ENCODE measurements around the gene PPM1B.
"Not testable (repeated sequence)": the region's sequence is repeated elsewhere in the genome, so short reads cannot be mapped to it uniquely, and the experiment has no call there.

DNA sequence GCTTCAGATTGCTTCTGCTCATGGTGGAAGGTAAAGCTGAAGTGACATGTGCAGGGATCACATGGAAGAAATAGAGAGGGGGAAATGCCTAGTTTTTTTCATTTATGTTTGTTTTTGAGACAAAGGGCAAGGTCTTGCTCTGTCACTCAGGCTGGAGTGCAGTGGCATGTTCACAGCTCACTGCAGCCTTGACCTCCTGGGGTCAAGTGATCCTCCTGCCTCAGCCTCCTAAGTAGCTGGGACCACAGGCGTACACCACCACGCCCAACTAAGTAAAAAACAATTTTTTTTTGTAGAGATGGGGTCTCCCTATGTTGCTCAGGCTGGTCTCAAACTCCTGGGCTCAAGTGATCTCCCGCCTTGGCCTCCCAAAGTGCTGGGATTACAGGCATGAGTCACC is 87.0 kb downstream of the PPM1B start:
- TF ChIP-seq, protein P1, sequence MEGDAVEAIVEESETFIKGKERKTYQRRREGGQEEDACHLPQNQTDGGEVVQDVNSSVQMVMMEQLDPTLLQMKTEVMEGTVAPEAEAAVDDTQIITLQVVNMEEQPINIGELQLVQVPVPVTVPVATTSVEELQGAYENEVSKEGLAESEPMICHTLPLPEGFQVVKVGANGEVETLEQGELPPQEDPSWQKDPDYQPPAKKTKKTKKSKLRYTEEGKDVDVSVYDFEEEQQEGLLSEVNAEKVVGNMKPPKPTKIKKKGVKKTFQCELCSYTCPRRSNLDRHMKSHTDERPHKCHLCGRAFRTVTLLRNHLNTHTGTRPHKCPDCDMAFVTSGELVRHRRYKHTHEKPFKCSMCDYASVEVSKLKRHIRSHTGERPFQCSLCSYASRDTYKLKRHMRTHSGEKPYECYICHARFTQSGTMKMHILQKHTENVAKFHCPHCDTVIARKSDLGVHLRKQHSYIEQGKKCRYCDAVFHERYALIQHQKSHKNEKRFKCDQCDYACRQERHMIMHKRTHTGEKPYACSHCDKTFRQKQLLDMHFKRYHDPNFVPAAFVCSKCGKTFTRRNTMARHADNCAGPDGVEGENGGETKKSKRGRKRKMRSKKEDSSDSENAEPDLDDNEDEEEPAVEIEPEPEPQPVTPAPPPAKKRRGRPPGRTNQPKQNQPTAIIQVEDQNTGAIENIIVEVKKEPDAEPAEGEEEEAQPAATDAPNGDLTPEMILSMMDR (conservative IDR thresholded peaks at IDR 0.05 in 1 of 2, IDR thresholded peaks at IDR 0.05 in 1 of 2; ENCODE audit: low read depth in 1 of 2, low read length in 2 of 2) = not testable (repeated sequence)
- TF ChIP-seq EZH2 (IDR thresholded peaks at IDR 0.05; ENCODE audit: low read length, missing control alignments) = not testable (repeated sequence)

Measured in fibroblast of lung (primary cell).